HCT116 (cell line): Measurements from ENCODE around the gene GOLGA8S.

ENCODE experiments used
- EGR1 ChIP-seq: IDR thresholded peaks from 2 replicates; pipeline ENCODE4 v1.6.1; 2012; ENCODE audit warnings: low read depth
- EZH2 ChIP-seq: fragments of 200-600 bp; sonication (generic); IDR thresholded peaks from 2 replicates; pipeline ENCODE4 v1.6.1; 2017; ENCODE audit warnings: antibody characterized with exemption, mixed run types
- JUND ChIP-seq: IDR thresholded peaks from 2 replicates; pipeline ENCODE4 v1.6.1; 2012
- POLR2A ChIP-seq: IDR thresholded peaks from 2 replicates; pipeline ENCODE4 v1.7.0; 2011; ENCODE audit warnings: borderline replicate concordance; ENCODE audit not compliant: insufficient read depth, insufficient read length; ENCODE audit errors: extremely low read depth
- POLR2AphosphoS5 ChIP-seq: IDR thresholded peaks from 2 replicates; pipeline ENCODE4 v1.6.1; 2011; ENCODE audit warnings: mild to moderate bottlenecking, low read depth, low read length, moderate library complexity
- RAD21 ChIP-seq: IDR thresholded peaks from 2 replicates; pipeline ENCODE4 v1.6.1; 2012; ENCODE audit warnings: low read depth, mild to moderate bottlenecking
- SIN3A ChIP-seq: IDR thresholded peaks from 2 replicates; pipeline ENCODE4 v1.6.1; 2012; ENCODE audit warnings: low read depth
- SP1 ChIP-seq: IDR thresholded peaks from 2 replicates; pipeline ENCODE4 v1.6.1; 2012; ENCODE audit warnings: low read depth
- YY1 ChIP-seq: IDR thresholded peaks from 2 replicates; pipeline ENCODE4 v1.6.1; 2011; ENCODE audit warnings: low read length, low read depth, moderate library complexity, mild to moderate bottlenecking; ENCODE audit not compliant: insufficient replicate concordance; ENCODE audit errors: extremely low read depth
- ZBTB33 ChIP-seq: IDR thresholded peaks from 2 replicates; pipeline ENCODE4 v1.6.1; 2011; ENCODE audit warnings: mild to moderate bottlenecking, low read length, moderate library complexity; ENCODE audit not compliant: insufficient replicate concordance; ENCODE audit errors: extremely low read depth
- ZNF274 ChIP-seq: fragments of 200-500 bp; sonication (Bioruptor generic); IDR thresholded peaks from 2 replicates; pipeline ENCODE4 v1.6.1; 2014; ENCODE audit warnings: mild to moderate bottlenecking, low read depth, low read length, inconsistent platforms
- TF ChIP-seq, protein P1 (sequence below), 3 experiments: fragments of 200-600 bp in 1 of 3; sonication (generic) in 1 of 3; IDR thresholded peaks in 2 of 3; conservative IDR thresholded peaks in 1 of 3; 2 replicates each; pipeline ENCODE4 v1.5.1; 2012 to 2017; ENCODE audit warnings: low read depth in 2 of 3, low read length in 2 of 3, antibody characterized with exemption in 1 of 3, borderline replicate concordance in 1 of 3, control low read depth in 1 of 3, mild to moderate bottlenecking in 1 of 3, mixed read lengths in 1 of 3, mixed run types in 1 of 3, moderate library complexity in 1 of 3; ENCODE audit not compliant: insufficient read depth in 1 of 3
- TF ChIP-seq, protein P2 (sequence below): IDR thresholded peaks from 2 replicates; pipeline ENCODE4 v1.6.1; 2012
- TF ChIP-seq, protein P3 (sequence below): IDR thresholded peaks from 2 replicates; pipeline ENCODE4 v1.6.1; 2012; ENCODE audit warnings: low read depth

DNA sequence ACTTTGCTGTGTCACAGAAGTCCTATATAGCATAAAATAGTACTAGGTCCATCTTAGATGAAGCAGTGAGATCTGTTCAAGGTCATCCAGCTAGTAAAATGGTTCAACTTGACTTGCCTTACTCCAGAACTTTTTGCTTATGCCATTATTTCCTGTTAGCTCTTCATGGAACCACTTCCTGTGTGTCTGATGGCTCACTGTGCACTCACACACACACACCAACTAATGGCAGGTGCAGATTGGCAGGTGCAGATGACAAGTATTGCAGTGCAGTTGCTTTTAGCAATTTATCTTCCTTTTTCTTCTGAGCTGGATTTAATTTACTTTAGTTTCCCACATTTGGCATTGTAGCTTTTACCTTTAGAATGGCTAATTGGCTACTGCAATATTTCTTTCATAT lies 29.8 kb downstream of the GOLGA8S start:
- TF ChIP-seq POLR2A (no peak), SP1 (no peak), EZH2 (no peak), YY1 (no peak), EGR1 (no peak), ZBTB33 (no peak), ZNF274 (no peak), RAD21 (no peak), SIN3A (no peak), JUND (no peak), POLR2AphosphoS5 (no peak)
- TF ChIP-seq, protein P1, sequence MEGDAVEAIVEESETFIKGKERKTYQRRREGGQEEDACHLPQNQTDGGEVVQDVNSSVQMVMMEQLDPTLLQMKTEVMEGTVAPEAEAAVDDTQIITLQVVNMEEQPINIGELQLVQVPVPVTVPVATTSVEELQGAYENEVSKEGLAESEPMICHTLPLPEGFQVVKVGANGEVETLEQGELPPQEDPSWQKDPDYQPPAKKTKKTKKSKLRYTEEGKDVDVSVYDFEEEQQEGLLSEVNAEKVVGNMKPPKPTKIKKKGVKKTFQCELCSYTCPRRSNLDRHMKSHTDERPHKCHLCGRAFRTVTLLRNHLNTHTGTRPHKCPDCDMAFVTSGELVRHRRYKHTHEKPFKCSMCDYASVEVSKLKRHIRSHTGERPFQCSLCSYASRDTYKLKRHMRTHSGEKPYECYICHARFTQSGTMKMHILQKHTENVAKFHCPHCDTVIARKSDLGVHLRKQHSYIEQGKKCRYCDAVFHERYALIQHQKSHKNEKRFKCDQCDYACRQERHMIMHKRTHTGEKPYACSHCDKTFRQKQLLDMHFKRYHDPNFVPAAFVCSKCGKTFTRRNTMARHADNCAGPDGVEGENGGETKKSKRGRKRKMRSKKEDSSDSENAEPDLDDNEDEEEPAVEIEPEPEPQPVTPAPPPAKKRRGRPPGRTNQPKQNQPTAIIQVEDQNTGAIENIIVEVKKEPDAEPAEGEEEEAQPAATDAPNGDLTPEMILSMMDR (IDR thresholded peaks at IDR 0.05 in 2 of 3, conservative IDR thresholded peaks at IDR 0.05 in 1 of 3; ENCODE audit: borderline replicate concordance in 1 of 3, insufficient read depth in 1 of 3, low read depth in 2 of 3, low read length in 2 of 3) = no peak
- TF ChIP-seq, protein P2, sequence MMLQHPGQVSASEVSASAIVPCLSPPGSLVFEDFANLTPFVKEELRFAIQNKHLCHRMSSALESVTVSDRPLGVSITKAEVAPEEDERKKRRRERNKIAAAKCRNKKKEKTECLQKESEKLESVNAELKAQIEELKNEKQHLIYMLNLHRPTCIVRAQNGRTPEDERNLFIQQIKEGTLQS = no peak
- TF ChIP-seq, protein P3, sequence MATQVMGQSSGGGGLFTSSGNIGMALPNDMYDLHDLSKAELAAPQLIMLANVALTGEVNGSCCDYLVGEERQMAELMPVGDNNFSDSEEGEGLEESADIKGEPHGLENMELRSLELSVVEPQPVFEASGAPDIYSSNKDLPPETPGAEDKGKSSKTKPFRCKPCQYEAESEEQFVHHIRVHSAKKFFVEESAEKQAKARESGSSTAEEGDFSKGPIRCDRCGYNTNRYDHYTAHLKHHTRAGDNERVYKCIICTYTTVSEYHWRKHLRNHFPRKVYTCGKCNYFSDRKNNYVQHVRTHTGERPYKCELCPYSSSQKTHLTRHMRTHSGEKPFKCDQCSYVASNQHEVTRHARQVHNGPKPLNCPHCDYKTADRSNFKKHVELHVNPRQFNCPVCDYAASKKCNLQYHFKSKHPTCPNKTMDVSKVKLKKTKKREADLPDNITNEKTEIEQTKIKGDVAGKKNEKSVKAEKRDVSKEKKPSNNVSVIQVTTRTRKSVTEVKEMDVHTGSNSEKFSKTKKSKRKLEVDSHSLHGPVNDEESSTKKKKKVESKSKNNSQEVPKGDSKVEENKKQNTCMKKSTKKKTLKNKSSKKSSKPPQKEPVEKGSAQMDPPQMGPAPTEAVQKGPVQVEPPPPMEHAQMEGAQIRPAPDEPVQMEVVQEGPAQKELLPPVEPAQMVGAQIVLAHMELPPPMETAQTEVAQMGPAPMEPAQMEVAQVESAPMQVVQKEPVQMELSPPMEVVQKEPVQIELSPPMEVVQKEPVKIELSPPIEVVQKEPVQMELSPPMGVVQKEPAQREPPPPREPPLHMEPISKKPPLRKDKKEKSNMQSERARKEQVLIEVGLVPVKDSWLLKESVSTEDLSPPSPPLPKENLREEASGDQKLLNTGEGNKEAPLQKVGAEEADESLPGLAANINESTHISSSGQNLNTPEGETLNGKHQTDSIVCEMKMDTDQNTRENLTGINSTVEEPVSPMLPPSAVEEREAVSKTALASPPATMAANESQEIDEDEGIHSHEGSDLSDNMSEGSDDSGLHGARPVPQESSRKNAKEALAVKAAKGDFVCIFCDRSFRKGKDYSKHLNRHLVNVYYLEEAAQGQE = no peak
